C4-2B (cell line): ENCODE results near the gene SLC8A3.

Experiments used
- ZFX ChIP-seq: fragments of 450-650 bp; IDR thresholded peaks from 2 replicates; pipeline ENCODE4 v1.6.1; 2017
- TF ChIP-seq, protein P1 (sequence below): fragments of 450-650 bp; conservative IDR thresholded peaks from 2 replicates; pipeline ENCODE4 v1.5.1; 2017; ENCODE audit warnings: mild to moderate bottlenecking

DNA sequence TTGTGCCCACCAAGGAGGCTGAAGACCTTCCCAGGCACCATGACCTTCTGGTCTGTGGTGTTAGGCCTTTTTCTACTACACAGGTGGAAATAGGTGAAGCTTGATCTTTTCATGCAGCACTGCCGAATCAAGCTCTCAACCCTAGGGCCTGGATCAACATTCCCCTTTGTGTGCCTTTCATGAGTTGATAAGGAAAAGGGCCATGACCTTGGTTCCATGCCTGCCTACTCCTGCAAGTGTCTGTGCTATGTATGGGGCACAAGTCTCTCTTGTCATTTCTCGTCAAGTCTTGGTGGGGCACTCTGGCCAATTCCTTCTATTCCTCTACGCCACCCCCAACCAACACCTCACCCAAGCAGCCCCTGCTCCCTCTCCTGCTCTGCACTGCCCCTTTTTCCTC lies 154.5 kb downstream of the SLC8A3 start:
- TF ChIP-seq, protein P1, sequence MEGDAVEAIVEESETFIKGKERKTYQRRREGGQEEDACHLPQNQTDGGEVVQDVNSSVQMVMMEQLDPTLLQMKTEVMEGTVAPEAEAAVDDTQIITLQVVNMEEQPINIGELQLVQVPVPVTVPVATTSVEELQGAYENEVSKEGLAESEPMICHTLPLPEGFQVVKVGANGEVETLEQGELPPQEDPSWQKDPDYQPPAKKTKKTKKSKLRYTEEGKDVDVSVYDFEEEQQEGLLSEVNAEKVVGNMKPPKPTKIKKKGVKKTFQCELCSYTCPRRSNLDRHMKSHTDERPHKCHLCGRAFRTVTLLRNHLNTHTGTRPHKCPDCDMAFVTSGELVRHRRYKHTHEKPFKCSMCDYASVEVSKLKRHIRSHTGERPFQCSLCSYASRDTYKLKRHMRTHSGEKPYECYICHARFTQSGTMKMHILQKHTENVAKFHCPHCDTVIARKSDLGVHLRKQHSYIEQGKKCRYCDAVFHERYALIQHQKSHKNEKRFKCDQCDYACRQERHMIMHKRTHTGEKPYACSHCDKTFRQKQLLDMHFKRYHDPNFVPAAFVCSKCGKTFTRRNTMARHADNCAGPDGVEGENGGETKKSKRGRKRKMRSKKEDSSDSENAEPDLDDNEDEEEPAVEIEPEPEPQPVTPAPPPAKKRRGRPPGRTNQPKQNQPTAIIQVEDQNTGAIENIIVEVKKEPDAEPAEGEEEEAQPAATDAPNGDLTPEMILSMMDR, result no peak
- TF ChIP-seq ZFX, result no peak
